22Rv1 (cell line): ENCODE measurements around the gene PRDM11.

Experiments
- ZFX ChIP-seq: fragments of 450-650 bp; IDR thresholded peaks from 2 replicates; pipeline ENCODE4 v1.6.1; 2017; ENCODE audit warnings: antibody characterized with exemption, borderline replicate concordance
- TF ChIP-seq, protein P1 (sequence below): fragments of 450-650 bp; IDR thresholded peaks from 2 replicates; pipeline ENCODE4 v1.5.1; 2017; ENCODE audit warnings: mild to moderate bottlenecking

DNA sequence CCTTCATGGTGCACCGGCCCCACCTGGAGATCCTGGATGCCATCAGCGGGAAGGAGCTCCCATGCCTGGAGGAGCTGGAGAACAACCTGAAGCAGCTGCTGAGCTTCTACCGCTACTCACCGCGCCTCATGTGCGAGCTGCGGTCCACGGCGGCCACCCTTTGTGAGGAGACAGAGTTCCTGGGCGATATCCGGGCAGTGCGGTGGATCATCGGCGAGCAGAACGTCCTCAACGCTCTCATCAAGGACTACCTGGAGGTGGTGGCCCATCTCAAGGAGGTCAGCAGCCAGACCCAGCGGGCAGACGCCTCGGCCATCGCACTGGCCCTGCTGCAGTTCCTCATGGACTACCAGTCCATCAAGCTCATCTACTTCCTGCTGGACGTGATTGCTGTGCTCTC lies 80.5 kb downstream of the PRDM11 start:
- TF ChIP-seq, protein P1, sequence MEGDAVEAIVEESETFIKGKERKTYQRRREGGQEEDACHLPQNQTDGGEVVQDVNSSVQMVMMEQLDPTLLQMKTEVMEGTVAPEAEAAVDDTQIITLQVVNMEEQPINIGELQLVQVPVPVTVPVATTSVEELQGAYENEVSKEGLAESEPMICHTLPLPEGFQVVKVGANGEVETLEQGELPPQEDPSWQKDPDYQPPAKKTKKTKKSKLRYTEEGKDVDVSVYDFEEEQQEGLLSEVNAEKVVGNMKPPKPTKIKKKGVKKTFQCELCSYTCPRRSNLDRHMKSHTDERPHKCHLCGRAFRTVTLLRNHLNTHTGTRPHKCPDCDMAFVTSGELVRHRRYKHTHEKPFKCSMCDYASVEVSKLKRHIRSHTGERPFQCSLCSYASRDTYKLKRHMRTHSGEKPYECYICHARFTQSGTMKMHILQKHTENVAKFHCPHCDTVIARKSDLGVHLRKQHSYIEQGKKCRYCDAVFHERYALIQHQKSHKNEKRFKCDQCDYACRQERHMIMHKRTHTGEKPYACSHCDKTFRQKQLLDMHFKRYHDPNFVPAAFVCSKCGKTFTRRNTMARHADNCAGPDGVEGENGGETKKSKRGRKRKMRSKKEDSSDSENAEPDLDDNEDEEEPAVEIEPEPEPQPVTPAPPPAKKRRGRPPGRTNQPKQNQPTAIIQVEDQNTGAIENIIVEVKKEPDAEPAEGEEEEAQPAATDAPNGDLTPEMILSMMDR: no peak
- no peak for TF ChIP-seq ZFX
